Nephron progenitor cell (in vitro differentiated cells): Measurements from ENCODE around the gene IL17D.
A peak's percentile ranks its signal among the peaks of the same experiment; 100 is the strongest.

Experiments used
- DNase-seq: peaks from one replicate; pipeline ENCODE4 v3.0.0; 2021
- H3K27ac Mint-ChIP-seq: 2 replicates; pipeline ENCODE4 v1.8.0; 2021; ENCODE audit warnings: mild to moderate bottlenecking, moderate library complexity, mixed read lengths
- H3K27me3 Mint-ChIP-seq: 2 replicates; pipeline ENCODE4 v1.8.0; 2021; ENCODE audit warnings: mild to moderate bottlenecking, low read depth, mixed read lengths; ENCODE audit not compliant: poor library complexity
- H3K36me3 Mint-ChIP-seq: 2 replicates; pipeline ENCODE4 v1.8.0; 2021; ENCODE audit warnings: low read depth, mixed read lengths
- H3K4me1 Mint-ChIP-seq: 2 replicates; pipeline ENCODE4 v1.8.0; 2021; ENCODE audit warnings: mixed read lengths
- H3K4me3 Mint-ChIP-seq: 2 replicates; pipeline ENCODE4 v1.8.0; 2021; ENCODE audit warnings: mild to moderate bottlenecking, moderate library complexity, mixed read lengths
- H3K9me3 Mint-ChIP-seq: 2 replicates; pipeline ENCODE4 v1.8.0; 2021; ENCODE audit warnings: mild to moderate bottlenecking, moderate library complexity, mixed read lengths
- CTCF ChIP-seq: fragments of 200-600 bp; sonication (generic); IDR thresholded peaks from 2 replicates; pipeline ENCODE4 v1.5.0; 2021; ENCODE audit warnings: antibody characterized with exemption

Gene IL17D

GRCh38 chr13:20702915-20703779 is at the start of gene IL17D:
TSS of gene IL17D (plus strand) at chr13:20703699. CDS start at chr13:20704002, 303 bp downstream.
- H3K36me3 Mint-ChIP-seq = peaks cover 6% of the 10 kb centered on the region
- TF ChIP-seq CTCF = no peak
- H3K27ac Mint-ChIP-seq = no peak within 1 kb of the TSS
- DNase-seq = peak; percentile 56
- peaks cover 5% of the 10 kb centered on the region for H3K9me3 Mint-ChIP-seq
- H3K27me3 Mint-ChIP-seq = peaks cover 81% of the 10 kb centered on the region
- peaks cover 13% of the 10 kb centered on the region for H3K4me1 Mint-ChIP-seq
- H3K4me3 Mint-ChIP-seq = peak within 1 kb of the TSS; percentile 91

- Mint-ChIP-seq H3K36me3 (peaks cover 24% of the 10 kb centered on the region), H3K27me3 (no peaks in the 10 kb centered on the region), H3K27ac (no peak overlapping the region), H3K4me1 (no peaks in the 10 kb centered on the region), H3K9me3 (no peaks in the 10 kb centered on the region), H3K4me3 (no peak overlapping the region)
- no peak for TF ChIP-seq CTCF
- no peak for DNase-seq
These were observed 49.3 kb upstream of the IL17D start for GRCh38 chr13:20654156-20654555.

GRCh38 chr13:20658451-20659040 is 45.0 kb upstream of the IL17D start:
- H3K9me3 Mint-ChIP-seq = no peaks in the 10 kb centered on the region
- H3K27ac Mint-ChIP-seq = no peak overlapping the region
- no peaks in the 10 kb centered on the region for H3K27me3 Mint-ChIP-seq
- no peak overlapping the region for H3K4me3 Mint-ChIP-seq
- H3K36me3 Mint-ChIP-seq = peaks cover 34% of the 10 kb centered on the region
- TF ChIP-seq CTCF = no peak
- H3K4me1 Mint-ChIP-seq = no peaks in the 10 kb centered on the region
- no peak for DNase-seq

DNA sequence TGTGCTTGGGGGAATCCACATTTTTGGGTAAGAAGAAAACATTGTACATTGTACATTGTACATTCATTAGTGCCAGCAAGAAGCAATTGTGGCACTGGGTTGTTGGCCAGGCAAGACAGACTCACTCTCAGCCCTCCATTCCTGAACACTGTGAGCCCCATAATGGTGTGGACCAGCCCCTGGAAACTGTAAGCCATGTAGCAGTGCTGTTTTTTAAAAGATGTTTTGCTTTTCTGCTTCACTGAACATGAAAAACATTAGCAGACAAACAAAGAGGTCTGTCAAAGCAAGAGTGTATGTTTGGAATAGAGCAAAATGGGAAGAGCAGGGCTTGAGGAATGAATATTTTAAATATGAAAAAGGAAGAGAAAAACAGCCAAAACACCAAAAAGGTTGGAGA is 39.1 kb upstream of the IL17D start:
- no peaks in the 10 kb centered on the region for H3K9me3 Mint-ChIP-seq
- DNase-seq = no peak
- H3K27me3 Mint-ChIP-seq = no peaks in the 10 kb centered on the region
- no peaks in the 10 kb centered on the region for H3K4me1 Mint-ChIP-seq
- no peak overlapping the region for H3K4me3 Mint-ChIP-seq
- peaks cover 33% of the 10 kb centered on the region for H3K36me3 Mint-ChIP-seq
- no peak for TF ChIP-seq CTCF
- no peak overlapping the region for H3K27ac Mint-ChIP-seq

DNA sequence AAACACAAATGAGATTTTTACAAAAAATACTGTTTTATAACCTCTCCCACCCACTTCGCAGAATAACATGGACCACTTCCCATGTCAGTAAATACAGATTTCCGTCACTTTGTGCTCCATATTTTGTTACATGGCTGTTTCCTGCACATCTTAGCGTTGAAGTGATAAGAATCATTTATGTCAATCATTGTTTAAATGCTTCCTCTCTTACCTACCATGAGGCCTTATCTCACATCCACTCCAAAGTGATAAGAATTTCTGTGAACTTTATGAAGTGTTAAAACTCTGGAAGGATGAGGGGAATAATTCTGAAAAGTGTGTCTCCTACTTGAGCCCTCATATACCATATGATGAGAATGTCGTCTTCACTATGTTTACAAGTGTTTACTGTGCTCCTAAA is 36.6 kb upstream of the IL17D start:
- H3K9me3 Mint-ChIP-seq = no peaks in the 10 kb centered on the region
- no peaks in the 10 kb centered on the region for H3K27me3 Mint-ChIP-seq
- no peak overlapping the region for H3K27ac Mint-ChIP-seq
- H3K36me3 Mint-ChIP-seq = peaks cover 32% of the 10 kb centered on the region
- no peak for DNase-seq
- TF ChIP-seq CTCF = no peak
- H3K4me1 Mint-ChIP-seq = no peaks in the 10 kb centered on the region
- no peak overlapping the region for H3K4me3 Mint-ChIP-seq
